SU-DHL-6 (cell line): Measurements from ENCODE around the gene SYVN1.

ENCODE experiments used
- H2AFZ ChIP-seq: fragments of 200-600 bp; sonication (generic); 2 replicates; pipeline ENCODE4 v1.6.1; 2014; ENCODE audit warnings: low read depth, mild to moderate bottlenecking, moderate library complexity, mixed read lengths, antibody characterized with exemption, low read length; ENCODE audit not compliant: severe bottlenecking
- H3F3A ChIP-seq: fragments of 200-600 bp; shearing (Covaris generic); 2 replicates; pipeline ENCODE4 v1.6.0; 2016; ENCODE audit warnings: antibody characterized with exemption, mild to moderate bottlenecking; ENCODE audit not compliant: insufficient read depth
- H3K27ac ChIP-seq: fragments of 200-600 bp; sonication (generic); 2 replicates; pipeline ENCODE4 v1.5.1; 2016; ENCODE audit warnings: low read depth, mild to moderate bottlenecking, low read length, moderate library complexity, mixed read lengths
- H3K27me3 ChIP-seq: fragments of 200-600 bp; sonication (generic), shearing (Covaris generic); 2 replicates; pipeline ENCODE4 v1.6.0; 2014; ENCODE audit warnings: mild to moderate bottlenecking, low read length
- H3K36me3 ChIP-seq: fragments of 200-600 bp; sonication (generic); 2 replicates; pipeline ENCODE4 v1.6.1; 2014; ENCODE audit warnings: mild to moderate bottlenecking, low read length, mixed read lengths
- H3K4me2 ChIP-seq: fragments of 300-600, 200-600 bp; shearing (Covaris generic), sonication (generic); 2 replicates; pipeline ENCODE4 v1.6.0; 2014; ENCODE audit warnings: low read length, low read depth, mild to moderate bottlenecking; ENCODE audit not compliant: poor library complexity, severe bottlenecking
- H3K4me3 ChIP-seq: fragments of 200-600 bp; sonication (generic); 2 replicates; pipeline ENCODE4 v1.5.1; 2014; ENCODE audit warnings: antibody characterized with exemption, low read length, mild to moderate bottlenecking, mixed read lengths; ENCODE audit not compliant: insufficient read depth, poor library complexity, severe bottlenecking
- H3K79me2 ChIP-seq: fragments of 200-600 bp; sonication (generic); 2 replicates; pipeline ENCODE4 v1.6.1; 2014; ENCODE audit warnings: mild to moderate bottlenecking, low read length, moderate library complexity; ENCODE audit not compliant: insufficient read depth
- H3K9ac ChIP-seq: fragments of 200-600 bp; sonication (generic); 2 replicates; pipeline ENCODE4 v1.7.0; 2014; ENCODE audit warnings: mild to moderate bottlenecking, low read length
- H3K9me2 ChIP-seq: fragments of 200-600 bp; sonication (generic); replicated peaks from 2 replicates; pipeline ENCODE4 v1.6.1; 2014; ENCODE audit warnings: low read length; ENCODE audit not compliant: insufficient read depth
- H3K9me3 ChIP-seq: fragments of 200-600 bp; sonication (generic); 2 replicates; pipeline ENCODE4 v1.6.1; 2014; ENCODE audit warnings: low read length, mixed read lengths; ENCODE audit not compliant: insufficient read depth
- H4K20me1 ChIP-seq: fragments of 200-600 bp; sonication (generic); 2 replicates; pipeline ENCODE4 v1.6.1; 2014; ENCODE audit warnings: low read depth, mild to moderate bottlenecking, antibody characterized with exemption, low read length, moderate library complexity, mixed read lengths
- EZH2phosphoT487 ChIP-seq: fragments of 200-600 bp; sonication (generic), shearing (Covaris generic); conservative IDR thresholded peaks from 2 replicates; pipeline ENCODE4 v1.6.1; 2018; ENCODE audit warnings: mild to moderate bottlenecking, antibody characterized with exemption, low read length, moderate library complexity, mixed read lengths
- TF ChIP-seq, protein P1 (sequence below): fragments of 200-600 bp; sonication (generic); IDR thresholded peaks from one replicate; pipeline ENCODE4 v1.5.1; 2017; ENCODE audit warnings: antibody characterized with exemption, mild to moderate bottlenecking, low read length, moderate library complexity; ENCODE audit not compliant: insufficient read depth, poor library complexity, severe bottlenecking

The SYVN1 gene

GRCh38 chr11:65141896-65142494 lies 7.7 kb upstream of the SYVN1 start:
- no peak overlapping the region for H3K9ac ChIP-seq
- H3K79me2 ChIP-seq, result no peaks in the 10 kb centered on the region
- H3K9me3 ChIP-seq, result no peaks in the 10 kb centered on the region
- H2AFZ ChIP-seq, result no peak overlapping the region
- H3K27me3 ChIP-seq, result no peaks in the 10 kb centered on the region
- no peaks in the 10 kb centered on the region for H3F3A ChIP-seq
- no peak overlapping the region for H3K4me2 ChIP-seq
- no peaks in the 10 kb centered on the region for H3K9me2 ChIP-seq
- TF ChIP-seq, protein P1, sequence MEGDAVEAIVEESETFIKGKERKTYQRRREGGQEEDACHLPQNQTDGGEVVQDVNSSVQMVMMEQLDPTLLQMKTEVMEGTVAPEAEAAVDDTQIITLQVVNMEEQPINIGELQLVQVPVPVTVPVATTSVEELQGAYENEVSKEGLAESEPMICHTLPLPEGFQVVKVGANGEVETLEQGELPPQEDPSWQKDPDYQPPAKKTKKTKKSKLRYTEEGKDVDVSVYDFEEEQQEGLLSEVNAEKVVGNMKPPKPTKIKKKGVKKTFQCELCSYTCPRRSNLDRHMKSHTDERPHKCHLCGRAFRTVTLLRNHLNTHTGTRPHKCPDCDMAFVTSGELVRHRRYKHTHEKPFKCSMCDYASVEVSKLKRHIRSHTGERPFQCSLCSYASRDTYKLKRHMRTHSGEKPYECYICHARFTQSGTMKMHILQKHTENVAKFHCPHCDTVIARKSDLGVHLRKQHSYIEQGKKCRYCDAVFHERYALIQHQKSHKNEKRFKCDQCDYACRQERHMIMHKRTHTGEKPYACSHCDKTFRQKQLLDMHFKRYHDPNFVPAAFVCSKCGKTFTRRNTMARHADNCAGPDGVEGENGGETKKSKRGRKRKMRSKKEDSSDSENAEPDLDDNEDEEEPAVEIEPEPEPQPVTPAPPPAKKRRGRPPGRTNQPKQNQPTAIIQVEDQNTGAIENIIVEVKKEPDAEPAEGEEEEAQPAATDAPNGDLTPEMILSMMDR, result no peak
- no peak for TF ChIP-seq EZH2phosphoT487
- H3K36me3 ChIP-seq, result no peaks in the 10 kb centered on the region
- H3K27ac ChIP-seq, result no peak overlapping the region
- H3K4me3 ChIP-seq, result no peak overlapping the region
- no peaks in the 10 kb centered on the region for H4K20me1 ChIP-seq

- Histone ChIP-seq H3K4me2 (no peak overlapping the region), H2AFZ (no peak overlapping the region), H3K27ac (no peak overlapping the region), H3F3A (peaks cover 22% of the 10 kb centered on the region), H4K20me1 (no peaks in the 10 kb centered on the region), H3K79me2 (peaks cover 20% of the 10 kb centered on the region), H3K4me3 (no peak overlapping the region), H3K9me2 (no peaks in the 10 kb centered on the region), H3K9ac (no peak overlapping the region), H3K27me3 (no peaks in the 10 kb centered on the region), H3K9me3 (no peaks in the 10 kb centered on the region), H3K36me3 (peaks cover 8% of the 10 kb centered on the region; the same call in 1 of the 2 replicates)
- TF ChIP-seq, protein P1, result no peak
- TF ChIP-seq EZH2phosphoT487, result no peak
These were observed 2.3 kb upstream of the SYVN1 start for GRCh38 chr11:65136515-65137096.

DNA sequence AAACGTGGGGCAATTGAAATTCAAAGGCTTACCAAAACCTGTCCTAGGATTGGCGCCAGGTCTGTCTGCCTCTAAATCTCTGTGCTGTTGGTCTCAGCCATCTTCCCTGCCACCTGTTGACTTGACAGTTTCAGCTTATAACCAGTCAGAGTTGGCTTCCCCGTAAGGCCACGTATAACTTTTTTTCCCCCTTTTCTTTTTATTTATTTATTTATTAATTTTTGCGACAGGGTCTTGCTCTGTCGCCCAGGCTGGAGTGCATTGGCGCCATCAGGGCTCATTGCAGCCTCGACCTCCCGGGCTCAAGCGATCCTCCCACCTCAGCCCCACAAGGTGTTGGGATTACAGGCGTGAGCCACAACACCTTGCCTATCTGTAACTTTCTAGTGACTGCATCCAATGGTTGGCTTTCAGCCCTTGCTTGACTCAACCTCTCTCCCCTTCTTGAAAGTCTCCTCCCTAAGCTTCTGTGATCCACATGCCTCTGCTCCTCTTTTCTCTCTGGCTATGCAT lies 1.4 kb upstream of the SYVN1 start:
- TF ChIP-seq, protein P1, result no peak
- no peak for TF ChIP-seq EZH2phosphoT487
- H3K79me2 ChIP-seq, result peaks cover 25% of the 10 kb centered on the region
- peak overlapping the region; percentile 100; the same call in 1 of the 2 replicates for H3K27ac ChIP-seq
- H3K27me3 ChIP-seq, result no peaks in the 10 kb centered on the region
- no peak overlapping the region for H2AFZ ChIP-seq
- H3K4me2 ChIP-seq, result peak overlapping the region; percentile 99
- H4K20me1 ChIP-seq, result no peaks in the 10 kb centered on the region
- no peaks in the 10 kb centered on the region for H3K9me3 ChIP-seq
- peak overlapping the region; percentile 97 for H3K9ac ChIP-seq
- H3F3A ChIP-seq, result peaks cover 31% of the 10 kb centered on the region
- peaks cover 14% of the 10 kb centered on the region; the same call in 1 of the 2 replicates for H3K36me3 ChIP-seq
- peak overlapping the region; percentile 96 for H3K4me3 ChIP-seq
- no peaks in the 10 kb centered on the region for H3K9me2 ChIP-seq
